Tibial nerve (tissue), 4 donors: ENCODE measurements around the gene RIMS3. TPM values are rescaled to one million over a fixed set of nuclear protein-coding genes. Genes with fewer than 3 reads are reported as not detected.

Experiments used
- DNase-seq, 2 donors: peaks; one replicate each; pipeline ENCODE4 v3.0.0-alpha.2; 2019; ENCODE audit warnings: low spot score in 2 of 2
- H3K27ac ChIP-seq, 4 donors: fragments of 200-600 bp; sonication (generic) in 3 of 4; one replicate each; pipeline ENCODE4 v1.5.1; 2017 to 2019; ENCODE audit warnings: mild to moderate bottlenecking in 1 of 4
- H3K27me3 ChIP-seq, 2 donors: fragments of 200-600 bp; sonication (generic) in 1 of 2; one replicate each; pipeline versions ENCODE4 v1.5.1 to v1.6.0; 2017 to 2019
- H3K36me3 ChIP-seq, 3 donors: fragments of 200-600 bp; sonication (generic); one replicate each; pipeline ENCODE4 v1.5.1; 2018 to 2019
- H3K4me1 ChIP-seq, 4 donors: fragments of 200-600 bp; sonication (generic) in 3 of 4; one replicate each; pipeline ENCODE4 v1.5.1; 2017 to 2019
- H3K4me3 ChIP-seq, 4 donors: fragments of 200-600 bp; sonication (generic) in 3 of 4; one replicate each; pipeline ENCODE4 v1.5.1; 2017 to 2019; ENCODE audit warnings: mild to moderate bottlenecking in 1 of 4, moderate library complexity in 1 of 4
- H3K9me3 ChIP-seq, 4 donors: fragments of 200-600 bp; sonication (generic) in 3 of 4; one replicate each; pipeline ENCODE4 v1.5.1; 2017 to 2019
- CTCF ChIP-seq, 5 experiments: fragments of 200-600 bp in 3 of 5; fragments of 450-650 bp in 2 of 5; sonication (generic) in 3 of 5; IDR thresholded peaks; one replicate each; pipeline ENCODE4 v1.5.1; 2016 to 2019; ENCODE audit warnings: antibody characterized with exemption in 5 of 5, mild to moderate bottlenecking in 3 of 5, moderate library complexity in 2 of 5
- EP300 ChIP-seq, 2 donors: sonication (generic); formaldehyde crosslinking; IDR thresholded peaks; one replicate each; pipeline ENCODE4 v1.6.1; 2017; ENCODE audit warnings: antibody characterized with exemption in 2 of 2, mild to moderate bottlenecking in 1 of 2
- POLR2A ChIP-seq, 2 donors: fragments of 450-650 bp; IDR thresholded peaks; one replicate each; pipeline ENCODE4 v1.6.1; 2017; ENCODE audit warnings: antibody characterized with exemption in 2 of 2, mild to moderate bottlenecking in 2 of 2, moderate library complexity in 2 of 2
- WGBS, 2 donors: methylation state at CpG; one replicate each; pipeline ENCODE4 v1.1.5; 2018; 5-methylcytosine and 5-hydroxymethylcytosine counted together
- total RNA-seq, 4 donors: library from RNA; depleted of rRNA; stranded (reverse); fragments of >200 nt; gene quantifications; one replicate each; pipeline ENCODE4 v1.1.0, GENCODE V29; 2016

RIMS3 gene
- total RNA-seq, 4 donors from 2014 or later = 2.1 to 6.9 (median 4.0) TPM

- Histone ChIP-seq H3K27ac (no peak overlapping the region), H3K27me3 (no peaks in the 10 kb centered on the region), H3K36me3 (no peaks in the 10 kb centered on the region), H3K9me3 (no peaks in the 10 kb centered on the region), H3K4me3 (no peak overlapping the region), H3K4me1 (no peaks in the 10 kb centered on the region)
- whole genome bisulfite sequencing, 2 donors = 49% methylated on average over 8 of the region's 8 CpGs
- DNase-seq = no peak
- TF ChIP-seq EP300 (IDR thresholded peaks at IDR 0.05) = no peak
- no peak for TF ChIP-seq CTCF (IDR thresholded peaks at IDR 0.05)
- TF ChIP-seq POLR2A (IDR thresholded peaks at IDR 0.05) = no peak
Observed at GRCh38 chr1:40593449-40594186, 71.9 kb downstream of the RIMS3 start.

- 40 to 50% methylated on average over 6 of the region's 6 CpGs for WGBS, 2 donors
- H3K4me3 ChIP-seq = no peak overlapping the region
- H3K4me1 ChIP-seq = no peaks in the 10 kb centered on the region
- TF ChIP-seq CTCF (IDR thresholded peaks at IDR 0.05) = peak in 3 of 5 experiments; percentile 19 to 35 (median 27)
- TF ChIP-seq EP300 (IDR thresholded peaks at IDR 0.05) = no peak
- no peak overlapping the region for H3K27ac ChIP-seq
- H3K27me3 ChIP-seq = no peaks in the 10 kb centered on the region
- H3K36me3 ChIP-seq = no peaks in the 10 kb centered on the region
- H3K9me3 ChIP-seq = no peaks in the 10 kb centered on the region
- peak in 1 of 2 donors; percentile 40 for DNase-seq
Observed at GRCh38 chr1:40592107-40592803, 73.2 kb downstream of the RIMS3 start.

GRCh38 chr1:40588586-40588985 is 76.9 kb downstream of the RIMS3 start:
- no peak for TF ChIP-seq POLR2A (IDR thresholded peaks at IDR 0.05)
- no peak for TF ChIP-seq EP300 (IDR thresholded peaks at IDR 0.05)
- WGBS, 2 donors = 43 to 47% methylated on average over 2 of the region's 2 CpGs
- no peak for DNase-seq
- Histone ChIP-seq H3K4me3 (no peak overlapping the region), H3K9me3 (no peaks in the 10 kb centered on the region), H3K27me3 (no peaks in the 10 kb centered on the region), H3K4me1 (peaks cover 0 to 5% (median 0%) of the 10 kb centered on the region in 4 donors), H3K27ac (no peak overlapping the region), H3K36me3 (no peaks in the 10 kb centered on the region)

- 72 to 75% methylated on average over 6 of the region's 6 CpGs for WGBS, 2 donors
- Histone ChIP-seq H3K36me3 (no peaks in the 10 kb centered on the region), H3K27ac (no peak overlapping the region), H3K4me3 (no peak overlapping the region), H3K4me1 (peaks cover 0 to 13% (median 0%) of the 10 kb centered on the region in 4 donors), H3K9me3 (no peaks in the 10 kb centered on the region), H3K27me3 (no peaks in the 10 kb centered on the region)
- no peak for TF ChIP-seq CTCF (IDR thresholded peaks at IDR 0.05)
- no peak for TF ChIP-seq EP300 (IDR thresholded peaks at IDR 0.05)
- no peak for TF ChIP-seq POLR2A (IDR thresholded peaks at IDR 0.05)
- no peak for DNase-seq
Observed at GRCh38 chr1:40583980-40584379, 81.5 kb downstream of the RIMS3 start.

GRCh38 chr1:40582116-40582515 is 83.4 kb downstream of the RIMS3 start:
- Histone ChIP-seq H3K27ac (no peak overlapping the region), H3K4me3 (no peak overlapping the region), H3K9me3 (peaks cover 0 to 4% (median 0%) of the 10 kb centered on the region in 4 donors), H3K27me3 (no peaks in the 10 kb centered on the region), H3K36me3 (no peaks in the 10 kb centered on the region), H3K4me1 (peaks cover 0 to 13% (median 0%) of the 10 kb centered on the region in 4 donors)
- 90 to 91% methylated on average over 2 of the region's 2 CpGs for WGBS, 2 donors
- no peak for TF ChIP-seq POLR2A (IDR thresholded peaks at IDR 0.05)
- TF ChIP-seq CTCF (IDR thresholded peaks at IDR 0.05) = no peak
- TF ChIP-seq EP300 (IDR thresholded peaks at IDR 0.05) = no peak
- DNase-seq = no peak
